ENCODE measurements around the gene KCNC2.

KCNC2 gene

GRCh38 chr12:75157385-75157784 is 52.3 kb downstream of the KCNC2 start:
- no peak for DNase-seq

- no peak for DNase-seq
These were observed 53.7 kb downstream of the KCNC2 start for GRCh38 chr12:75155962-75156361.

DNA sequence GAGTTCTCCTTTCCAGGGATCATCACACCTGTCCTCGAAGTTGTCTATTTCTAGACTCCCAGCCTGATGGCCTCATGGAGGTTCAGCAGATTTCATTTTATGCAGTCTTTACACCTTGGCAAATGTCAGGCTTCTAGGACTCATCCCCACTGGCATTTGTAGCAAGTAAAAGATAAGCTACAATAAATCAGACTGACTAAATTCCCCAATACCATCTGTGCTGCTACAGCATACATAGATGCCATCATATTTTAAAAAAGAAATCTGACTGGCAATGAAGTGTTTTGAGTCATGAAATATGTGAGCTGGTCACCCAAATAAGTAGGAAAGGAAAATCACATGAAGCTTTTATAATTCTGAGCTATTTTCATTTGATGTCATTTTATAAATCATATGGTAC is 55.3 kb downstream of the KCNC2 start:
- no peak for DNase-seq

- no peak for DNase-seq
These were observed 70.4 kb downstream of the KCNC2 start for GRCh38 chr12:75139196-75139595.

- no peak for DNase-seq
These were observed 71.7 kb downstream of the KCNC2 start for GRCh38 chr12:75137896-75138295.

DNA sequence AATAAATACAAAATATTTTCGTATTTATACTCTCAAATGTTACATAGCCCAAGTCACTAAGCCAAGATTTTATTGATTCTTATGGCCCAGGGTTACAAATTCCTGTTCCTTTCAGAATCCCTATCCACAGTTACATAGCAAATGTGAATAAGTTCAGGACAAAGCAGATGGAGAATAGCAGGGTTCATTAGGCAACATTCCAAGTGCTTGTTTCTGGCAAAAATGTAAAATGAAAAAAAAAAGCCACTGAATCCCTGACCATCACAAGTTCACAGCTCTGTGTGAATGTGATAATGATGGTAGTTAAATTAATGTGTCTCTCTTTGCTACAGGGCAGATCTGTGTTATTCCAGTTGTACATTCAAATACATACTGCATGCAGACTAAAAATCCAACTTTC is 74.6 kb downstream of the KCNC2 start:
- DNase-seq, result no peak

DNA sequence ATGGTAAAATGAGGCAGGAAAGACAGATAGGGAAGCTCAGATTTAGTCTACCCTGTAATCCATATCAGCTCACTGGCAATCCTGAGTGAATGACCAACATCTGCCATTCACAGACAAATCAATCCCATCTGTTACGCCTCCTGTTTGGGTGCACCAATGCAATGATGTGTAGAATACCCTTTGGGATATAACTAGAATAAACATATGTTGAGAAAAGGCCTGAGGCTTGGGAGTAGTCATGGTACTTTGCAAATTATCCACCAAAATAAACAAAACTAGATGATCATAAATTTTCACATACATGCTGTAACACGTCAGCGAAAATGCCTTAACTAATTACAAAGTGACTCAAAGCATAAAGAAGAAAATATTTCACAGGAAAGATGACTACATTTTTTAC is 78.8 kb downstream of the KCNC2 start:
- DNase-seq, result no peak

- no peak for DNase-seq
These were observed 80.4 kb downstream of the KCNC2 start for GRCh38 chr12:75129275-75129674.

GRCh38 chr12:75121036-75121705 is 88.5 kb downstream of the KCNC2 start:
- DNase-seq, result no peak

- no peak for DNase-seq
These were observed 89.3 kb downstream of the KCNC2 start for GRCh38 chr12:75120311-75120711.

- no peak for DNase-seq
These were observed 92.9 kb downstream of the KCNC2 start for GRCh38 chr12:75116646-75117198.

DNA sequence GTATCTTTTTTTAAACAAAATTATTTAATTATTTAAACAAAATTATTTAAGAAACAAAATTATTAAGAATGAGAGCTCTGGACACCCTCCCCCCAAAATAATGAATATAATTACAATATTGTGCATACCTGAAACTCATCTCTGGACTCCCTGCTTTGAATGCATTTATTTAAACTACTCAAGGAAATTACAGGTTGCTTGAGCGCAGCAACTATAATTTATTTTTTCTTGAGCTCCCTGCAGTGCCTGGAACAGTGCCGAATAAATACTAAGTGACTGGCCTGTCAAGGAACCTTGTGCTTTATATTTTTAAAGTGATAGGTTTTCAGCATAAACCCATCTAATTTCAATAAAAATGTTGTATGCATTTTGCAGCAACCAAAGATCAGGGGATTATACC is 93.9 kb downstream of the KCNC2 start:
- no peak for DNase-seq

DNA sequence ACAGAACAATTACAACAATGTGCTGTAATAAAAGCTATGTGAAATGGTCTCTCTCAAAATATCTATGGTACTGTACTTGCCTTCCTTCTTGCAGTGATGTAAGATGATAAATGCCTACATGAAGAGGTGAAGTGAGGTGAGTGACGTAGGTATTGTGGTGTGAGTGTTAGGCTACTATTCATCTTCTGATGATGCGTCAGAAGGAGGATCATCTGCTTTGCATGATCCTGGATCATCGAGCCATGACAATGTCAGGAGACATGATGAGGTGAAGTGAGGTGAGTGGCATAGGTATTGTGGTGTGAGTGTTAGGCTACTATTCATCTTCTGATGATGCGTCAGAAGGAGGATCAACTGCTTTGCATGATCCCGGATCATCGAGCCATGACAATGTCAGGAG is 105.8 kb downstream of the KCNC2 start:
- DNase-seq, result no peak

DNA sequence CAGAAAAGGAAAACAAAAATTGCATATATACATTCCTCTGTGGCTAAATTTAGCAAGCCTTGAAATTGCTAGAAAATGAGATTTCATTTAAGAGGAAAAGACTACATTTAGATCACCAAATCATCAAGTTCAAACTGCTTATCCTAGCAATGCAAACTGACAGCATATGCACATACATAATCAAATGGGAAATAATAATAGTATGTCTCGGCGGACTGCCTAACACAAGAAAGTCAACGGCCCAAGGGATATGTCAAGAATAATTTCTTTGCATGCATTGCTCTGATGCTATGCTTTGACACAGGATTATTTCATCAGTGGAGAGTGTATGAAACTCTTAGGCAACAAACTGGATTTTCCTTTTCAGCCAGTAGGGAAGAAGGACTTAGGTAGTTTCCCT is 107.9 kb downstream of the KCNC2 start:
- no peak for DNase-seq

- DNase-seq, result no peak
These were observed 110.4 kb downstream of the KCNC2 start for GRCh38 chr12:75099210-75099609.

DNA sequence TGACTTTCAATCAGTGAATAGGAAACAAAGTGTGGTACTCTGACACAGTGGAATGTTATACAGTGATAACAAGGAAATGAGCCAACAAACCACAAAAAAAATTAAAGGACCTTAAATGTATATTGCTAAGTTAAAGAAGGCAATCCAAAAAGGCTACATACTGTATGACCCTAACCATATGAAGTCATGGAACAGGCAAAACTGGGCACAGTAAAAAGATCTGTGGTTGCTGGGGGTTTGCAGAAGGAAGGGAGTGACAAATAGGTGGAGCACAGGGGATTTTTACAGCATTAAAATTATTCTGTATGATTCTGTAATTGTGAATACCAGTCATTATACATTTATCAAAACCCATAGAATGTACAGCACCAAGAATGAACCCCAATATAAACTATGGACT is 112.6 kb downstream of the KCNC2 start:
- DNase-seq, result no peak

- no peak for DNase-seq
These were observed 122.0 kb downstream of the KCNC2 start for GRCh38 chr12:75087654-75088053.

DNA sequence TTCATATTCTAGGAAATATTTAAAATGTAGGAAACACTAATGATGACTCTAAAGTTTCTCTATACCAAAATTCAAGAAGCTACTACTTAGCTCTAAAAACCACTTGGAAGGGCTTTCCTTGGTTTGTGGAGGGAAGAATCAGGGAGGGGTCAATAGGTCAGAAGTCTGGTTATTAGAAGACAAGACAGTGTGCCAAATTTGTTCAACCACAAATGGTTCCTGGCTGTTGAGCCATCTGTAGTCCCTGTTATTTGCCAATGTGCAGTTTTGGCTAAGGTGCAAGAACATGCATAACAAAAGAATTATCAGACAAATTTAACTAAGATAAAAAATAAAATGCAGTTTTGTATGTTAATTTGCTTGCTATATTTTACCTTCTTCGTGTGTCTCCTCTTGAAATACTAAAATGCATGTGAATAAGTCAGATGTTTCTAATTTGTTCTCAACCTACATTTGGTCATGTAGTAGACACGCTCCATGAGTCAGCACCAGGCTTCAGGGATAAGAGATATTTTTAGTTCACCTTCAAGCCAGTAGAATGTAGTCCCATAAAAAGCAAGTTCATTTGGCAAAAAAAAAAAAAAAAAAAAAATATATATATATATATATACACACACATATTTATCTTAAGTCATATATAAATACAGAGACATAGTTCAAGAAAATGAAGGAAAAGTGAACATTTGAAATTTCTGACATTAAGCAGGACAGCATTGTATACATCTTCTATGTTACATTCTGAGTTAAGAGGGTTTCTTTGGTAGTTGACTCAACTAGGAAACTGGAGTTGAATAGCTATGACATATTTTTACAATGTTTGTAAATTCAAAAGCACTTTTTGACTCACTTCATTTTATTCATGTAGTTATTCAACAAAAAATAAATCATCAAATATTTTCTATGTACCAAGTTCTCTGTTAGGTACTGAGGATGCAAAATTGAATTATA is 123.3 kb downstream of the KCNC2 start:
- DNase-seq, result no peak

- no peak for DNase-seq
These were observed 128.3 kb downstream of the KCNC2 start for GRCh38 chr12:75081305-75081704.

- no peak for DNase-seq
These were observed 129.1 kb downstream of the KCNC2 start for GRCh38 chr12:75080582-75080981.

DNA sequence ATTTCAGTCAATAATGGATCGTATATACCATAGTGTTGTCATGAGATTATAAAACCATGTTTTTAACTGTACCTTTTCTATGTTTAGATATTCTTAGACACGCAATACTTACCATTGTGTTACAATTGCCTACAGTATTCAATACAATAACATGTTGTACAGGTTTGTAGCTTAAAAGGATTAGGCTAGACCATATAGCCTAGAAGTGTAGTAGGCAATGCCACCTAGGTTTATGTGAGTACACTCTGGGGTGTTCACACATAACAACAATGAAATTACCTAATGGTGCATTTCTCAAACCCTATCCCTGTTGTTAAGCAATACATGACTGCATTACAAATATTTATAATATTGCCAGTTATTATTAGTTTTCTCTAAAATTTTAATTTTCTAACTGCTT is 144.2 kb downstream of the KCNC2 start:
- DNase-seq, result no peak

- no peak for DNase-seq
These were observed 146.9 kb downstream of the KCNC2 start for GRCh38 chr12:75062691-75063090.

GRCh38 chr12:75058228-75058627 is 151.4 kb downstream of the KCNC2 start:
- DNase-seq, result no peak

DNA sequence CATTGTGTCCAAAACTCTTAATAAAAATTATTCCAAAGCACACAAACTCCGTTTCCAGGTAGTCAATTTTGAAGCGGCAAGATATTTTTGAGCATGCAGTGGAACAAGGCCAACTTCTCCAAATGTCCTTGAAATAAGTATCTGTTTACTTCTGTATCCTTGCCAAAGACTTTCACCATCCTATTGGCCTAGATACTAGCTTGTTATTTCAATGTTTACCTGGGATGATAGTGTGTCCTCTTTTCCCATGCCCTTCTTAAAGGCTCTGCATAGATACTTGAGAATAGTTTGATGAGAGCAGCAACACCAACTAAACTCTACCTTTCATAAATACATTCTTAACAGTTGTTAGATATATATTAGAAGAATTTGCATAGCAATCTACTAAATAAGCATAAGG is 160.9 kb downstream of the KCNC2 start:
- DNase-seq, result no peak
